H1 (cell line): ENCODE results near the gene SLC25A52. TPM values are rescaled to one million over a fixed set of nuclear protein-coding genes. Genes with fewer than 3 reads are reported as not detected.

Experiments used
- CTCF ChIA-PET: fragments of 300-600 bp; sonication (Branson Sonifier 250); formaldehyde crosslinking; loops from one replicate; lab custom pipeline; 2021; ENCODE audit not compliant: partially characterized antibody; lab: Charles Lee
- POLR2A ChIA-PET: fragments of 300-600 bp; sonication (Branson Sonifier 250); formaldehyde crosslinking; loops from one replicate; lab custom pipeline; 2021; ENCODE audit warnings: inconsistent platforms; ENCODE audit not compliant: partially characterized antibody; lab: Charles Lee
- DNase-seq, 2 experiments: peaks; one replicate each; pipeline versions ENCODE4 v3.0.0 to v3.0.0-alpha.2; 2010 to 2022; ENCODE audit warnings: low spot score in 2 of 2, low read depth in 1 of 2, mixed read lengths in 1 of 2
- FAIRE-seq: peaks from 2 replicates; lab custom pipeline; 2011; peaks lifted over from hg19 to GRCh38; lab: Jason Lieb, UNC
- H2AFZ ChIP-seq: 2 replicates; pipeline ENCODE4 v1.8.1; 2012; ENCODE audit warnings: low read length, inconsistent platforms
- H2AK5ac ChIP-seq: 2 replicates; pipeline ENCODE4 v1.6.1; 2013; ENCODE audit warnings: low read depth, low read length
- H2BK120ac ChIP-seq: replicated peaks from 2 replicates; pipeline ENCODE3; 2013; ENCODE audit warnings: low read depth, low read length, inconsistent platforms
- H2BK12ac ChIP-seq: 2 replicates; pipeline ENCODE4 v1.6.1; 2013; ENCODE audit warnings: low read depth, low read length
- H2BK15ac ChIP-seq: 2 replicates; pipeline ENCODE4 v1.6.1; 2013; ENCODE audit warnings: low read length
- H2BK20ac ChIP-seq: 2 replicates; pipeline ENCODE4 v1.6.1; 2013; ENCODE audit warnings: low read length
- H2BK5ac ChIP-seq: 2 replicates; pipeline ENCODE4 v1.6.1; 2013; ENCODE audit warnings: low read depth, low read length
- H3K14ac ChIP-seq: 2 replicates; pipeline ENCODE4 v1.6.1; 2013; ENCODE audit warnings: inconsistent platforms; ENCODE audit not compliant: insufficient read length
- H3K18ac ChIP-seq: 2 replicates; pipeline ENCODE4 v1.6.1; 2013; ENCODE audit warnings: low read length; ENCODE audit errors: extremely low read depth
- H3K23ac ChIP-seq: 2 replicates; pipeline ENCODE4 v1.6.1; 2013; ENCODE audit warnings: inconsistent platforms; ENCODE audit not compliant: insufficient read length
- H3K23me2 ChIP-seq: 2 replicates; pipeline ENCODE4 v1.6.1; 2013; ENCODE audit warnings: low read depth, low read length
- H3K27ac ChIP-seq: 2 replicates; pipeline ENCODE4 v1.6.1; 2011; ENCODE audit warnings: low read depth, low read length, inconsistent platforms
- H3K27me3 ChIP-seq, 4 experiments: replicated peaks in 1 of 4; 1 replicate in 1 of 4; 2 replicates in 3 of 4; pipeline versions ENCODE4 v1.6.1 to v1.8.1; 2011 to 2013; ENCODE audit warnings: low read length in 3 of 4, mild to moderate bottlenecking in 3 of 4, inconsistent platforms in 2 of 4, mixed read lengths in 2 of 4, moderate library complexity in 1 of 4; ENCODE audit not compliant: control insufficient read depth in 3 of 4, insufficient read depth in 3 of 4; ENCODE audit errors: extremely low read depth in 1 of 4
- H3K36me3 ChIP-seq, 4 experiments: 2 replicates each; pipeline versions ENCODE4 v1.6.1 to v1.8.1; 2011 to 2013; ENCODE audit warnings: mild to moderate bottlenecking in 4 of 4, low read length in 3 of 4, moderate library complexity in 2 of 4, control low read depth in 1 of 4, inconsistent platforms in 1 of 4; ENCODE audit not compliant: insufficient read depth in 4 of 4, control insufficient read depth in 2 of 4
- H3K4ac ChIP-seq: replicated peaks from 2 replicates; pipeline ENCODE3; 2013; ENCODE audit warnings: low read length, low read depth, mixed read lengths, inconsistent platforms; ENCODE audit not compliant: insufficient read length
- H3K4me1 ChIP-seq, 4 experiments: replicated peaks in 1 of 4; 1 replicate in 1 of 4; 2 replicates in 3 of 4; pipeline versions ENCODE4 v1.6.1 to v1.8.1; 2011 to 2013; ENCODE audit warnings: low read length in 3 of 4, inconsistent platforms in 2 of 4, mixed read lengths in 1 of 4; ENCODE audit not compliant: insufficient read depth in 4 of 4, control insufficient read depth in 3 of 4
- H3K4me2 ChIP-seq, 2 experiments: 2 replicates each; pipeline versions ENCODE4 v1.6.1 to v1.8.1; 2011 to 2013; ENCODE audit warnings: low read depth in 2 of 2, low read length in 2 of 2, control low read depth in 1 of 2, inconsistent platforms in 1 of 2, mild to moderate bottlenecking in 1 of 2; ENCODE audit not compliant: insufficient read depth in 1 of 2
- H3K4me3 ChIP-seq, 4 experiments: fragments of 200-600, 300-600 bp in 1 of 4; sonication (generic), shearing (Covaris generic), sonication (Bioruptor Twin) in 1 of 4; 2 replicates each; pipeline versions ENCODE4 v1.5.1 to v1.8.1; 2011 to 2016; ENCODE audit warnings: low read length in 4 of 4, low read depth in 3 of 4, control low read depth in 2 of 4, inconsistent platforms in 2 of 4, mild to moderate bottlenecking in 2 of 4, mixed read lengths in 1 of 4, moderate library complexity in 1 of 4; ENCODE audit not compliant: insufficient read depth in 2 of 4; ENCODE audit errors: extremely low read depth in 1 of 4
- H3K56ac ChIP-seq: replicated peaks from 2 replicates; pipeline ENCODE3; 2013; ENCODE audit warnings: low read depth, mild to moderate bottlenecking, mixed read lengths, low read length, inconsistent platforms; ENCODE audit not compliant: insufficient read length
- H3K79me1 ChIP-seq: 2 replicates; pipeline ENCODE4 v1.6.1; 2013; ENCODE audit warnings: low read depth, low read length, control low read depth
- H3K79me2 ChIP-seq, 2 experiments: 2 replicates each; pipeline versions ENCODE4 v1.6.1 to v1.8.1; 2012 to 2013; ENCODE audit warnings: low read length in 2 of 2, mild to moderate bottlenecking in 2 of 2, inconsistent platforms in 1 of 2; ENCODE audit not compliant: insufficient read depth in 2 of 2, control insufficient read depth in 1 of 2
- H3K9ac ChIP-seq, 4 experiments: replicated peaks in 1 of 4; 1 replicate in 1 of 4; 2 replicates in 3 of 4; pipeline versions ENCODE4 v1.6.1 to v1.8.1; 2011 to 2013; ENCODE audit warnings: low read depth in 3 of 4, low read length in 3 of 4, control low read depth in 2 of 4, mild to moderate bottlenecking in 2 of 4, moderate library complexity in 2 of 4, inconsistent platforms in 1 of 4; ENCODE audit errors: extremely low read depth in 1 of 4
- H3K9me3 ChIP-seq, 2 experiments: 2 replicates each; pipeline versions ENCODE4 v1.6.1 to v1.8.1; 2012 to 2013; ENCODE audit warnings: mild to moderate bottlenecking in 2 of 2, moderate library complexity in 2 of 2, control low read depth in 1 of 2, inconsistent platforms in 1 of 2, low read depth in 1 of 2, low read length in 1 of 2, mixed read lengths in 1 of 2; ENCODE audit not compliant: insufficient read depth in 2 of 2
- H4K20me1 ChIP-seq, 2 experiments: replicated peaks in 1 of 2; 2 replicates each; pipeline versions ENCODE3 to v1.8.1; 2011 to 2013; ENCODE audit warnings: inconsistent platforms in 2 of 2, low read length in 2 of 2, mild to moderate bottlenecking in 1 of 2; ENCODE audit not compliant: insufficient read depth in 2 of 2, control insufficient read depth in 1 of 2
- H4K5ac ChIP-seq: 2 replicates; pipeline ENCODE4 v1.6.1; 2013; ENCODE audit warnings: low read length, low read depth, mixed read lengths, inconsistent platforms; ENCODE audit not compliant: insufficient read length
- H4K8ac ChIP-seq: 2 replicates; pipeline ENCODE4 v1.8.0; 2013; ENCODE audit warnings: mild to moderate bottlenecking, moderate library complexity, low read length, inconsistent platforms; ENCODE audit not compliant: insufficient read depth; ENCODE audit errors: extremely low read depth
- H4K91ac ChIP-seq: replicated peaks from 2 replicates; pipeline ENCODE3; 2013; ENCODE audit warnings: low read length, mixed read lengths, inconsistent platforms; ENCODE audit not compliant: insufficient read length
- ASH2L ChIP-seq: fragments of 200-600, 300-600 bp; sonication (generic); IDR thresholded peaks from one replicate; pipeline ENCODE4 v1.7.1; 2017; ENCODE audit warnings: low read length
- GABPA ChIP-seq: IDR thresholded peaks from 2 replicates; pipeline ENCODE4 v1.6.1; 2011; ENCODE audit warnings: mild to moderate bottlenecking, low read length, moderate library complexity, borderline replicate concordance; ENCODE audit not compliant: insufficient read depth
- JUND ChIP-seq: IDR thresholded peaks from 2 replicates; pipeline ENCODE4 v1.6.1; 2011; ENCODE audit warnings: mild to moderate bottlenecking, improper control_type of control experiment, low read length
- RAD21 ChIP-seq, 2 experiments: IDR thresholded peaks in 1 of 2; conservative IDR thresholded peaks in 1 of 2; 2 replicates each; pipeline ENCODE4 v1.6.1; 2011; ENCODE audit warnings: low read depth in 2 of 2, low read length in 2 of 2, improper control_type of control experiment in 1 of 2, inconsistent platforms in 1 of 2, mild to moderate bottlenecking in 1 of 2, moderate library complexity in 1 of 2
- RBBP5 ChIP-seq: IDR thresholded peaks from 2 replicates; pipeline ENCODE4 v1.7.1; 2012; ENCODE audit warnings: low read depth, mild to moderate bottlenecking, inconsistent platforms, low read length, moderate library complexity, borderline replicate concordance
- RNF2 ChIP-seq: fragments of 200-900, 300-1000 bp; sonication (generic); IDR thresholded peaks from 2 replicates; pipeline ENCODE4 v1.7.1; 2016; ENCODE audit warnings: borderline replicate concordance, low read depth, mild to moderate bottlenecking, antibody characterized with exemption, low read length; ENCODE audit not compliant: poor library complexity, severe bottlenecking; ENCODE audit errors: missing control alignments
- SIX5 ChIP-seq: IDR thresholded peaks from 2 replicates; pipeline ENCODE4 v1.6.1; 2011; ENCODE audit warnings: mild to moderate bottlenecking, low read depth, low read length
- SP2 ChIP-seq: IDR thresholded peaks from 2 replicates; pipeline ENCODE4 v1.6.1; 2012; ENCODE audit warnings: mild to moderate bottlenecking, low read length, inconsistent platforms
- SRF ChIP-seq: IDR thresholded peaks from 2 replicates; pipeline ENCODE4 v1.6.1; 2011; ENCODE audit warnings: mild to moderate bottlenecking, low read depth, low read length, moderate library complexity
- SUZ12 ChIP-seq: fragments of 200-600 bp; sonication (generic); IDR thresholded peaks from 2 replicates; pipeline ENCODE4 v1.6.1; 2012; ENCODE audit warnings: mild to moderate bottlenecking, inconsistent platforms, low read length, moderate library complexity, mixed read lengths
- WGBS, 2 experiments: shearing (Covaris generic) in 1 of 2; methylation state at CpG; one replicate each; pipeline versions ENCODE4 v1.1.6 to v1.1.7; 2013 to 2015; ENCODE audit warnings: low lambda C conversion rate in 2 of 2, mixed read lengths in 2 of 2, inconsistent platforms in 1 of 2, low coverage in 1 of 2, missing lambda C conversion rate in 1 of 2; ENCODE audit not compliant: insufficient replicate concordance in 2 of 2, insufficient coverage in 1 of 2, insufficient read length in 1 of 2; ENCODE audit errors: extremely low coverage in 1 of 2, missing lambda C conversion rate in 1 of 2; 5-methylcytosine and 5-hydroxymethylcytosine counted together
- polyA plus RNA-seq, 7 experiments: library from polyadenylated mRNA; depleted of rRNA in 3 of 7; stranded (reverse) in 5 of 7; unstranded in 2 of 7; fragments of >200 nt in 5 of 7; fragments of 200-250 nt in 2 of 7; gene quantifications; 1 replicate in 5 of 7; 2 replicates in 1 of 7; 4 replicates in 1 of 7; pipeline versions ENCODE4 v1.2.1 to v1.2.3, GENCODE V29; 2011 to 2013; ENCODE audit warnings: missing spikeins in 2 of 7, mixed read lengths in 2 of 7
- total RNA-seq: library from RNA; stranded (reverse); fragmentation: NEBNext Ultra II Directional; extraction: Animal tissue kit (Norgen Biotek cat#: 25700); gene quantifications from 2 replicates; pipeline ENCODE4 v1.2.1, GENCODE V29; 2021

Gene SLC25A52
- total and polyA plus RNA-seq, 2 of the 8 experiments (the other 6 are each of a cell fraction or from before 2014, with no cell fraction given) = not detected

DNA sequence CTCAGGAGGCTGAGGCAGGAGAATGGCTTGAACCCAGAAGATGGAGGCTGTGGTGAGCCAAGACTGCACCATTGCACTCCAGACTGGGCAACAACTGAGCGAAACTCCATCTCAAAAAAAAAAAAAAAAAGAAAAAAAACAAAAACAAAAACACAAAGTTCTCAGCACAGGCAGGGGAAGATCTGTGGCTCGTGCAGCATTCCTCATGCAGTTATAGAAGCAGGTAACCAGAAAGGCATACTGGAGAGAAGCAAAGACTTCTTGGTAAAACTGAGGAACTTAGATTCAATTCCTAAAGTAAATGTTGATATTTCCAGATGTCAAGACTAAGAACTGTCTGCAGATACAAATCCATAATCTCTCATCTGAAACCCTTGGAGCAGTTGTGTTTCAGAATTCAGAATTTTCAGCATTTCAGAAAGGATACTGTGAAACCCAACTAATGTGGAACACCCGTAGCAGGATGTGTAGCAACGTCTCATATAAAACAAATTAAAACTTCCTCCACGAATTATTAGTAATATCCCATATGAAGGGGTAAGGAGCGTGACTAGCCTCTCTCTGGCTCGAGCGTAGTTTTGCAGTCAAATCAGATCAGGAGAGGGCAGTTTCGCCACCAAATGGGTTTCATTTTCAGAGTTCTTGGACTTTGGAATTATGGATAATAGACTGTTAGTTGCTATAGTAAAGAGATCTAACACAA lies 13.2 kb upstream of the SLC25A52 start:
- Histone ChIP-seq H3K36me3 (no peaks in the 10 kb centered on the region), H3K4me3 (no peak overlapping the region), H3K14ac (no peak overlapping the region), H3K4me2 (no peak overlapping the region), H3K18ac (no peak overlapping the region), H3K4ac (no peak overlapping the region), H2AK5ac (no peak overlapping the region), H2BK20ac (no peak overlapping the region), H3K4me1 (no peaks in the 10 kb centered on the region), H3K9me3 (peaks cover 0 to 8% of the 10 kb centered on the region in 2 experiments; a peak in 1 of 4 replicates), H4K20me1 (no peaks in the 10 kb centered on the region), H3K27ac (no peak overlapping the region), H3K23ac (no peak overlapping the region), H3K79me1 (no peaks in the 10 kb centered on the region), H2BK5ac (no peak overlapping the region), H4K8ac (no peak overlapping the region), H4K91ac (no peak overlapping the region), H2BK12ac (no peak overlapping the region), H3K27me3 (no peaks in the 10 kb centered on the region), H3K56ac (no peak overlapping the region), H2BK120ac (no peak overlapping the region), H2BK15ac (no peak overlapping the region), H2AFZ (no peak overlapping the region), H3K9ac (no peak overlapping the region), H3K79me2 (no peaks in the 10 kb centered on the region; a peak in 1 of 4 replicates), H4K5ac (no peak overlapping the region), H3K23me2 (no peaks in the 10 kb centered on the region)
- POLR2A ChIA-PET = no interaction called here
- TF ChIP-seq ASH2L (no peak), SRF (no peak), RNF2 (no peak), RBBP5 (no peak), RAD21 (IDR thresholded peaks at IDR 0.05 in 1 of 2, conservative IDR thresholded peaks at IDR 0.05 in 1 of 2; ENCODE audit: low read depth in 2 of 2, low read length in 2 of 2) (no peak), GABPA (no peak), JUND (no peak), SIX5 (no peak), SUZ12 (no peak), SP2 (no peak)
- DNase-seq = no peak
- CTCF ChIA-PET = interaction anchor here (0.6 kb wide), 1 partner anchor 133 kb away, joined by 3 read pairs; no protein-coding TSS in a partner anchor
- WGBS, 2 experiments = 93% methylated on average over 8 of the region's 9 CpGs; no CpG with 5 or more reads in 1 of the 2 experiments
- FAIRE-seq = no peak
